ENCODE data around the gene CLIP3.

CLIP3 gene

DNA sequence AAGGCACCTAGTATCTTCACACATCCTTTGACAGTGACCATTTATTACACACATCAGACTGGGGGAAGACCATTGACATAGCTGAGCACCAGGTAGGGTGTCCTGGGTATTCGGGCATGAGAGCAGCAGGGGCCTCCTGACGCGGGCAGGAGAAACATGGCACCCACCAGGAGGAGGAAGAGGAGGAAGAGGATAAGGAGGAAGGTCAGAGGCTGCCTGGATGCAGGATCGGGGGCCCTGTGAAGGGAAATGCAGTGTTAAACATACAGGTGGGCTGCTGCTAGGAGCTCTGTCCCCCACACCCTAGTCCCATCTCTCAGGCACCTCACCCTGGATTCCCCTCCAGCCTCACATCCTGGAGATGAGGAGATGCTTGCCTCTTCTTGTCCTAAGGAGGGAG lies 29.4 kb downstream of the CLIP3 start:
- no peak overlapping the region for H3K27ac ChIP-seq (ENCODE audit: low read depth, low read length)
- H3K36me3 ChIP-seq (ENCODE audit: insufficient read depth, low read length) = no peaks in the 10 kb centered on the region
- no peak overlapping the region for H3K4me3 ChIP-seq (ENCODE audit: low read depth, low read length)
- H3K27me3 ChIP-seq (ENCODE audit: insufficient read depth, low read length) = no peaks in the 10 kb centered on the region
- no peaks in the 10 kb centered on the region for H3K79me2 ChIP-seq (ENCODE audit: control insufficient read depth, insufficient read depth, low read length, unreplicated experiment)
- no peak overlapping the region for H2AFZ ChIP-seq (ENCODE audit: low read length, unreplicated experiment)
- peaks cover 6% of the 10 kb centered on the region for H3K4me1 ChIP-seq (ENCODE audit: control insufficient read depth, insufficient read depth, low read length, unreplicated experiment)

DNA sequence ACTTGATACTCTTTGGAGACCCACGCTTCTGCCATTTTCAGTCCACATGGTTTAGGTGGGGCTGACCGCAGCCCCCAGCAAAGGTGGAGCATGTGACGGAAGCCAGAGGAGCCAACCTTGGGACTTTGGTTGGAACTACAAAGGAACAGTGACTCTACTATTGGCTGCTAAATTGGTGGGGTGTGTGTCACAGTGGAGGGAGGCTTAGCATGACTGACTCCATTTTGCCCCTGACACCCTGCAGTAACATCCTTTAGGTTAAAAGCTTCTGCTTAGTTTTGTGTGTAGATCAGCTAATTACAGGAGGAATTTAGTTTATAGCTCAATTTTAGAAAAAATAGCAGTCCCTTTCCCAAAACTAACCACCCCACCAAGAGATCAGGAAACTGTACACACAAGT lies 31.1 kb downstream of the CLIP3 start:
- Histone ChIP-seq H3K27ac (ENCODE audit: low read depth, low read length) (no peak overlapping the region), H3K36me3 (ENCODE audit: insufficient read depth, low read length) (no peaks in the 10 kb centered on the region), H3K27me3 (ENCODE audit: insufficient read depth, low read length) (no peaks in the 10 kb centered on the region)

DNA sequence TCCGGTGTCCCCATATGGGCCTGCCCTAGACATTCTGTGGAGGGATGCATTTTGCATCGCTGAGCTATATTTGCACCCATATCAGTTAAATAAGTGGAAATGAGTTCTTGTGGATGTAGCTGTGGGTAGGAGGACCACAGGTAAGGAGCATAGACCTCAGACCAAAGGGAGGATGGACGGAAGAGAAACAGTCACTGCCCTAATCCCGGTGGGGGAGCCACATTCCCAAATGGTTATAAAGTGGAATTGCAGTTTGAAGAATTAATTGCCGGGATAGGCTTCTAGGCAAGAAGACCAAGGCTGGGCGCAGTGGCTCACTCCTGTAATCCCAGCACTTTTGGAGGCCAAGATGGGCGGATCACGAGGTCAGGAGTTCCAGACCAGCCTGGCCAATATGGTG lies 35.9 kb downstream of the CLIP3 start:
- no peak overlapping the region for H3K27ac ChIP-seq (ENCODE audit: low read depth, low read length)
- H3K36me3 ChIP-seq (ENCODE audit: insufficient read depth, low read length) = no peaks in the 10 kb centered on the region
- H3K27me3 ChIP-seq (ENCODE audit: insufficient read depth, low read length) = no peaks in the 10 kb centered on the region
- H3K4me1 ChIP-seq (ENCODE audit: control insufficient read depth, insufficient read depth, low read length, unreplicated experiment) = peaks cover 6% of the 10 kb centered on the region
- H3K4me3 ChIP-seq (ENCODE audit: low read depth, low read length) = 0 out of 2 replicates have a peak overlapping the region, but pooled peaks have one; percentile 94
- peaks cover 13% of the 10 kb centered on the region for H3K79me2 ChIP-seq (ENCODE audit: control insufficient read depth, insufficient read depth, low read length, unreplicated experiment)
- no peak overlapping the region for H2AFZ ChIP-seq (ENCODE audit: low read length, unreplicated experiment)

More for the DNA sequence above, 31.1 kb downstream of the CLIP3 start:
- H3K79me2 ChIP-seq (ENCODE audit: control insufficient read depth, insufficient read depth, low read length, unreplicated experiment) = peaks cover under 1% of the 10 kb centered on the region
- no peak overlapping the region for H3K4me3 ChIP-seq (ENCODE audit: low read depth, low read length)
- H3K4me1 ChIP-seq (ENCODE audit: control insufficient read depth, insufficient read depth, low read length, unreplicated experiment) = peaks cover 6% of the 10 kb centered on the region
- no peak overlapping the region for H2AFZ ChIP-seq (ENCODE audit: low read length, unreplicated experiment)

DNA sequence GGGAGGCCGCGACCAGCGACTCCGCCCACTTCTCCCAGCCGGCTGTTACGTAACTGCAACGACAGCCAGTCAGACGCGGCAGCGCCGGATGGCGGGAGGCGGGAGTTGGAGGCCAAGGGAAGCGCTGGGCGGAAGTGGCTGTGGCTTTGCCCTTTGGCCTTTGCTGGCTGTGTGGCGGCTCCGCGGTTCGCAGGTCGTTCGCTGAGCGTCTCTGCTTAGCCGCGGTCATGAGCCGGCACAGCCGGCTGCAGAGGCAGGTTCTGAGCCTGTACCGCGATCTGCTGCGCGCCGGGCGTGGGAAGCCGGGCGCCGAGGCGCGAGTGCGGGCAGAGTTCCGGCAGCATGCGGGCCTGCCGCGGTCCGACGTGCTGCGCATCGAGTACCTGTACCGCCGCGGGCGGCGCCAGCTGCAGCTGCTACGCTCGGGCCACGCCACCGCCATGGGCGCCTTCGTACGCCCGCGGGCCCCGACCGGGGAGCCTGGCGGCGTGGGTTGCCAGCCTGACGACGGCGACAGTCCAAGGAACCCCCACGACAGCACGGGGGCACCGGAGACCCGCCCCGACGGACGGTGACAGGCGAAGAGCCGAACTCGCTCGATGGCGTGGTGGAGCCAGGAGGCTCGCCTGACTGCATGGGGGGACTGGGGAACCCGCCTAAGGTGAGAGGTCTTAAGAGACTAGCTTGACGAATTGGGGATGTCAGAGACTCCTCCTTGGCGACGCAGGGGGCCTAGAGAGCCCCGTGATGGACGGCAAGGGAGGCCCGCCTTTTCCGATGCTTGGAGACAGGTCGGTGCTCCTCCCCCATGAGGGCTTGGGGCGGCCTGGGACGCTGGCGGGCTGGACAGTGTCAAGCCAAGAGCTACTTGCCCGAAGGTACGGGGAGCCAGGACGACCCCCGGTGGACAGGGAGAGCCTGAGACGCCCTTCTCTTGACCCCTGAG lies 37.4 kb downstream of the CLIP3 start, which contains the start of gene SDHAF1:
Gene SDHAF1, plus strand, starts transcription at position 141 of the 946 bp plus-strand sequence. Its CDS starts 87 bp downstream, at position 228.
- Histone ChIP-seq H3K36me3 (ENCODE audit: insufficient read depth, low read length) (no peaks in the 10 kb centered on the region), H3K4me1 (ENCODE audit: control insufficient read depth, insufficient read depth, low read length, unreplicated experiment) (peaks cover 6% of the 10 kb centered on the region), H3K27ac (ENCODE audit: low read depth, low read length) (no peak within 1 kb of the TSS), H2AFZ (ENCODE audit: low read length, unreplicated experiment) (peak within 1 kb of the TSS; percentile 87), H3K4me3 (ENCODE audit: low read depth, low read length) (peak within 1 kb of the TSS; percentile 94), H3K27me3 (ENCODE audit: insufficient read depth, low read length) (no peaks in the 10 kb centered on the region), H3K79me2 (ENCODE audit: control insufficient read depth, insufficient read depth, low read length, unreplicated experiment) (peaks cover 13% of the 10 kb centered on the region)

DNA sequence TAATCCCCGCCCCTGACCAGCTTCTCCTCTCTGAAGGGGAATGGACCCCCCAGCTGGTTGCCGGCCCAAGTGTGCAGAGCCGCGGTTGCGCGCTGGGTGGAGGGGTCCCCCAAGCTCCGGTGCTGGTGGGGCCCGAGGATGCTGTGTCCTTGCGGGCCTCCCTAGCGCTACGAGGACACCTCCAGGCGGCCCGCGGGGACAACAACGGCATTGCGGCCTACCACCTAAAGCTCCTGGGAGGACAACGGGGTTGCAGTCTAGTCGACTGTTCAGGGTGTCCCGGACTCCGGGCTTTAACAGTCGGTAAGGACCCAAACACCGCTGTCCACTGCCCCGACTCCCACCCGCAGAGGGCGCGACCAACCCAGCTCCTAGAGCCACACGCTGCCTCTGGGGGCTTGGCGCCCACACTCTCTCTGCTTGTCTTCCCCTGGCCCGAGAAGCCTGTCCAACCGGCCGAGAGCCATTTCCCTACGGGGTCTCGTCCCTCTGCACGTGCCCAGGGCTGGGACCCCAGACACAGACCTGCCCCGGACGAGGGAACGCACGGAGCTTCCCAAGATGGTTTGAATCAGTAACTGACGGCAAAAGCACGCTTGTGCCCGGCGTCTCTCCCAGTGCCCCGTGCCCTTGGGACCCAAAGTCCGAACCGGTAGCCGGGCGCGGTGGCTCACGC lies 38.6 kb downstream of the CLIP3 start:
- peak overlapping the region; percentile 66 for H3K4me3 ChIP-seq (ENCODE audit: low read depth, low read length)
- H3K4me1 ChIP-seq (ENCODE audit: control insufficient read depth, insufficient read depth, low read length, unreplicated experiment) = no peaks in the 10 kb centered on the region
- peak overlapping the region; percentile 50 for H2AFZ ChIP-seq (ENCODE audit: low read length, unreplicated experiment)
- no peak overlapping the region for H3K27ac ChIP-seq (ENCODE audit: low read depth, low read length)
- no peaks in the 10 kb centered on the region for H3K36me3 ChIP-seq (ENCODE audit: insufficient read depth, low read length)
- H3K27me3 ChIP-seq (ENCODE audit: insufficient read depth, low read length) = peaks cover 3% of the 10 kb centered on the region; the same call in 1 of the 2 replicates
- H3K79me2 ChIP-seq (ENCODE audit: control insufficient read depth, insufficient read depth, low read length, unreplicated experiment) = peaks cover 13% of the 10 kb centered on the region

DNA sequence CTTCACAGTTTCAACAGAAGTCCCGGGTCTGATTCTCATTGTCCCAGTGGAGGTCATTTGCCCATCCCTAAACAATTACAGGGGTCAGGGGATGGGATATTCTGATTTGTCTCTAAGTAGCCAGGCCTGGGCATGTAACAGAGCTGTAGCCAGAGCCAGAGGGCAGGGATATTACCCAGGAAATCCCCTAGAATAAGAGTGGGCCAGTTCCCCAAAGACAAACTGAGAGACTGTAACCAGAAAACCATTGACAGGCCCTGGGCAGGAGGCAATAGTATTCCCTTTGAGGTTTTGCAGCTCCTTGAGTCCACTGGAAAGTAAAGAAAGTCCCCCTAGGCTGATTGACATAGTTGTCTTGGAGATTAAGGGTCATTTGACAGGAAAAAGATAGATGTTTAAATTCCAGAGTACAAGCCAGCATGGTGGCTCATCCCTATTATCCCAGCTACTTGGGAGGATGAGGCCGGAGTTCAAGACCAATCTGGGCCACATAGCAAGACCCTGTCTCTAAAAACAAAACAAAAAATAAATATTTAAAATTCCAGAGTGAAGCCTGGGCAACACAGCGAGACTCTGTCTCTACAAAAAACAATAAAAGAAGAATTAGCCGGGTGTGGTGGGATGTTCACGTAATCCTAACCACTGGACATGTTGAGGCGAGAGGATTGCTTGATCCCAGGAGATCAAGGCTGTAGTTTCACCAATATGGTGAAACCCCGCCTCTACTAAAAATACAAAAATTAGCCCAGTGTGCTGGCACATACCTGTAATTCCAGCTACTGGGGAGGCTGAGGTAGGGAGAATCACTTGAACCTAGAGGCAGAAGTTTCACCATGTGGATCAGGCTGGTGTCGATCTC lies 39.5 kb downstream of the CLIP3 start:
- no peak overlapping the region for H3K27ac ChIP-seq (ENCODE audit: low read depth, low read length)
- no peaks in the 10 kb centered on the region for H3K4me1 ChIP-seq (ENCODE audit: control insufficient read depth, insufficient read depth, low read length, unreplicated experiment)
- peaks cover 9% of the 10 kb centered on the region; the same call in 1 of the 2 replicates for H3K27me3 ChIP-seq (ENCODE audit: insufficient read depth, low read length)
- H3K4me3 ChIP-seq (ENCODE audit: low read depth, low read length) = no peak overlapping the region
- no peaks in the 10 kb centered on the region for H3K36me3 ChIP-seq (ENCODE audit: insufficient read depth, low read length)
- H3K79me2 ChIP-seq (ENCODE audit: control insufficient read depth, insufficient read depth, low read length, unreplicated experiment) = peaks cover 13% of the 10 kb centered on the region
- H2AFZ ChIP-seq (ENCODE audit: low read length, unreplicated experiment) = no peak overlapping the region

DNA sequence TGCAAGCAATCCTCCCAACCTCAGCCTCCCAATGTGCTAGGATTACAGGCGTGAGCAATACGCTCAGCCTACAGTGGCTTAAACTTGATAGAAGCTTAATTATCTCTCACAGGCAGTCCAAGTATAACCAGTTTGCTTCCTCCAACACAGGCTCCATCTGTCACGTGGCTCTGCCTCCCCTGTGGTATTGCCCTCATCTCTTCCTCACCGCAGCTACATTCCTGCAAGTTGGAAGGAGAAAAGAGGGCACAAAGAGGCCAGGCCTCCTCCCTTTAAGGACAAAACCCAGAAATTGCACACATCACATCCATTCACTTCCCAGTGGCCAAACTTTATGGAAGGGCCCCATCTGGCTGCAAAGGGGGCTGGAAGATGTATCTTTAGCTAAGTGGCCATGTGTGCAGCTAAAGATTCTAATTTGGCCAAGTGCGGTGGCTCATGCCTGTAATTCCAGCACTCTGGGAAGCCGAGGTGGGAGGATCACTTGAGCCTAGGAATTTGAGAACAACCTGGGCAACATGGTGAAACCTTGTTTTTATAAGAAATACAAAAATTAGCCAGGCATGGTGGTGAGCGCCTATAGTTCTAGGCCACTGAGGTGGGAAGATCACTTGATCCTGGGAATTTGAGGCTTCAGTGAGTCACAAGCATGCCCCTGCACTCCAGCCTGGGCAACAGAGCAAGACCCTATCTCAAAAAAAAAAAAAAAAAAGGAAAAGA lies 40.8 kb downstream of the CLIP3 start:
- no peaks in the 10 kb centered on the region for H3K36me3 ChIP-seq (ENCODE audit: insufficient read depth, low read length)
- no peak overlapping the region for H3K4me3 ChIP-seq (ENCODE audit: low read depth, low read length)
- peaks cover 12% of the 10 kb centered on the region for H3K27me3 ChIP-seq (ENCODE audit: insufficient read depth, low read length)
- no peaks in the 10 kb centered on the region for H3K4me1 ChIP-seq (ENCODE audit: control insufficient read depth, insufficient read depth, low read length, unreplicated experiment)
- no peak overlapping the region for H3K27ac ChIP-seq (ENCODE audit: low read depth, low read length)
- peaks cover 13% of the 10 kb centered on the region for H3K79me2 ChIP-seq (ENCODE audit: control insufficient read depth, insufficient read depth, low read length, unreplicated experiment)
- no peak overlapping the region for H2AFZ ChIP-seq (ENCODE audit: low read length, unreplicated experiment)

DNA sequence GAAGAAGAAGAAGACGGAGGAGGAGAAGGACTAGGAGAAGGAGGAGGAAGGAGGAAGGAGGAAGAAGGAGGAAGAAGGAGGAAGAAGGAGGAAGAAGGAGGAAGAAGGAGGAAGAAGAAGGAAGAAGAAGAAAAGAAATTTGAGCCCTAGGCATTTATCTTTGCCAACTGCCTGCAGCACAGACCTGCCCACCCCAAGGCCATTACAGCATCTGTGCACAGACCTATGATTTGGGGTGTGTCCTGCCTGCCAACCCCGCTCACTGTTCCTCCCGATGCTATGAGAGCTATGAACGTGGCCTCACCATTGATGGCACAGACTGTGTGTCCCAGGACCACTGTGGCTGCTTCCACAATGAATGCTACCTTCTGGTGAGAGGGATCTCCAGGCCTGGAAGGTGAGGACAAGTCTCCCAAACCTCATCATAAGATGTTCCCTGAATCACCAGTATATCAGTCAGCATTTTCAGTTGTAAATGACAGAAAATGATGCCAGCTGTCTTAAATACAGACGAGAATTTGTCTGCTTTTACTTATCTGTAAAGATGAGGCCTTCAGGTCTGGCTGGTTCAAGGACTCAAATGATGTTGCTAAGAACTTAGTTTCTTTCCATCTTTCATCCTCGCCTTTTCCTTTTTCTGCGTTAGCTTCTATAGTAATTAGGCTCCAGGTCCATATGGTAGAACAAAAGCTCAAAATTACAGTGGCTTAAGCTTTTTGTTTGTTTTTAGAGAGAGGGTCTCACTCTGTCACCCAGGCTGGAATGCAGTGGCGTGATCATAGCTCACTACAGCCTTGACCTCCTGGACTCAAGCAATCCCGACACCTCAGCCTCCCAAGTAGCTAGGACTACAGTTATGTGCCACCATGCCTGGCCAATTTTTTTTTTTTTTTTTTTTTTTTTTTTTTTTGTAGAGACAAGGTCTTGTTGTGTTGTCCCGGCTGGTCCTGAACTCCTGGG lies 41.6 kb downstream of the CLIP3 start:
- H3K27me3 ChIP-seq (ENCODE audit: insufficient read depth, low read length) = peaks cover 20% of the 10 kb centered on the region
- no peak overlapping the region for H3K4me3 ChIP-seq (ENCODE audit: low read depth, low read length)
- H3K4me1 ChIP-seq (ENCODE audit: control insufficient read depth, insufficient read depth, low read length, unreplicated experiment) = no peaks in the 10 kb centered on the region
- no peak overlapping the region for H2AFZ ChIP-seq (ENCODE audit: low read length, unreplicated experiment)
- peaks cover 7% of the 10 kb centered on the region for H3K79me2 ChIP-seq (ENCODE audit: control insufficient read depth, insufficient read depth, low read length, unreplicated experiment)
- no peak overlapping the region for H3K27ac ChIP-seq (ENCODE audit: low read depth, low read length)
- H3K36me3 ChIP-seq (ENCODE audit: insufficient read depth, low read length) = no peaks in the 10 kb centered on the region

DNA sequence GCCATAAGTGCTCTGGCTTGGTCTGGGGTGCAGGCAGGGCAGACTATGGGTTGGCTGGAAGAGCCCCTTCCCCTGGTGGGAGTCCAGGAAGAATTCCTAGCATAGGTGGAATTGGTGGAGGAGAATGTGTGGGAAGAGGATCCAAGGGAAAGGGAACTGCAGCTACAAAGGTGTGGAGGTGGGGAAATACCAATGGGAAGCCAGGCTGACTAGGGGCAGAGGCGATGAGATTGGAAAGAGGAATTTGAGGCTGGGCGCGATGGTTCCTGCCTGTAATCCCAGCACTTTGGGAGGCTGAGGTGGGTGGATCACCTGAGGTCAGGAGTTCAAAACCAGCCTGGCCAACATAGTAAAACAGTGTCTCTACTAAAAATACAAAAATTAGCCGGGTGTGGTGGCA lies 42.5 kb downstream of the CLIP3 start:
- peaks cover 21% of the 10 kb centered on the region for H3K27me3 ChIP-seq (ENCODE audit: insufficient read depth, low read length)
- H3K4me3 ChIP-seq (ENCODE audit: low read depth, low read length) = no peak overlapping the region
- no peaks in the 10 kb centered on the region for H3K36me3 ChIP-seq (ENCODE audit: insufficient read depth, low read length)
- H3K79me2 ChIP-seq (ENCODE audit: control insufficient read depth, insufficient read depth, low read length, unreplicated experiment) = no peaks in the 10 kb centered on the region
- H3K4me1 ChIP-seq (ENCODE audit: control insufficient read depth, insufficient read depth, low read length, unreplicated experiment) = no peaks in the 10 kb centered on the region
- H2AFZ ChIP-seq (ENCODE audit: low read length, unreplicated experiment) = no peak overlapping the region
- no peak overlapping the region for H3K27ac ChIP-seq (ENCODE audit: low read depth, low read length)

All from ACC112 (cell line).